Measurements from ENCODE around the gene CNGA1. TPM values are rescaled to one million over a fixed set of nuclear protein-coding genes. Genes with fewer than 3 reads are reported as not detected.

The CNGA1 gene
- under 0.01 and 0.31 TPM in 2 replicates for total RNA-seq

DNA sequence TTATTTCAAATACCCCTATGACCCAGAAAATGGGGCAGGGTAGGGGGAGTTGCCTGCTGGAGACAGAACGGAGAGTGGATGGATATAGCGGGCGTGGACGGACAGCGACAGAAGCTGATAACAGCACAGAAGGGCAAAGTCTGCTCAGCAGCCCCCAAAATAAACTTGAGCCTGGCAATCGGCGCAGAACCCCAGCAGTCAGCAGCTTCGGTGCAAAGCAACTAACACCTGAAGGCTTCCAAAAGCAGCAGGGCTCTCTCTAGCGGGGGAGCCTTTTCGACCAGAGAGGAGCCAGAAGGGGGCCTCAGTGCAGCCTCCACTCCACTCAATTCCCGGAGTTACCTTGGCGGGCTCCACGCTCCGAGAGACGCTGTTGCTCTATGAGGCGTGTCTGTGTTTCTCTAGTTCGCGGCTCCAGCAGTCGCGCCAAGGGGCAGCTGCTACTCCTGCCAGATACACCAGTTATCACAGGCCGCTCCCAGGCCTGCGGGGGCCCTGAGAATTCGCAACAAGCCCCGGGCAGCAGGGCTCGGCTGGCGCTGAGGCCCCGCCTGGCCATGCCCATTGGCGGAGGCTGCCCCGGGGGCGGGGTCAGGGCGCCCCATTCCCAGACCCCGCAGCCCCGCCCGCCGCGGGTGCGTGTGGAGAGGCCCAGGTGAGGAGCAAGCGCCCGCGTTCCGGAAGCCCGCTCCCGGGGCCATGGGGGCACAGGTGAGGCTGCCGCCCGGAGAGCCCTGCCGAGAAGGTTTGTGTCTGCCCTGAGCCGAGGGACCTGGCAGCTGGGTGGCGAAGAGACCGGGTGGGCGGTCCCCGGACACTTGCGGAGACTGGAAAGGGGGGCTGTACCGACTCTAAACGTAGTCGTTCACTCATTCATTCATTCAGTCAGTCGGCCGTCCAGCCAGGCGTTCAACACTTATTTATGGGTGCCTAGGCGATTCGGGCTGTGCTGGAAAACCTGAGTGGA lies at the start of gene CNGA1, which contains the start of gene NIPAL1:
Gene CNGA1, minus strand, starts transcription at position 541 of the 967 bp plus-strand sequence. CDS start 63,992 bp downstream, outside the sequence.
Gene NIPAL1, plus strand, starts transcription at position 632 of the 967 bp plus-strand sequence. Its CDS starts 68 bp downstream, at position 700.

DNA sequence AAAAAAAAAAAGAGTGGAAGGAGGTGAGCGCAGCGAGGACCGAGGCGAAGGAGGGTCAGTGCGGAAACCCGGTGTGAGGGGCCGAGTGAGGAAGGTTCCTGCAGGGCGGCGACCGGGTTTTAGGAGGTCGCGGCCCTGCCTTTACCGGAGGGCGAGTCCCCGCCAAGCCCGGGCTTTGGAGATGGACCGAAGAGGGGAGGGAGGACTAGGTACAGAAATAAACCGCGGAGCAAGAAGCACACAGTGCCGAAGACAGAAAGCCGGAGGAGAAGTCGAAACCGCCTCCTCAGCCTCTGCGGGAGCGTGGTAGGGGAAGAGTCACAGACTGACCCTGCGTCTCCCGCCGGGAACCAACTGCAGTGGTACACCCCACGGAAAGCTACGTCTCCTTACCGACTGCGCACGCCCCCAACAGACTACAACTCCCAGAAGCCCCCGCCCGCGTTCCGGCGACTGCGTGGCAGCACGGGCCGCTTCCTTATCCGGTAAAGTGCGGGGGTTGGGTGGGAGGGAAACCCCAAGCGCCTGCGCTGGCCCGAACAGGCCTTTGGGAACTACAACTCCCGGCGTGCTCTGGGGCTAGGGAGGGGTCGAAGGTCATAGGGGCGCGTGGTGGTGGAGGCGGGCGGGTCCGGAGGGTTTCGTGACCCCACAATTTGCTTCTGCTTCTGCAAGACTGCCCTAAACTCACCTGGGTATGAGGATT lies 102.1 kb downstream of the CNGA1 start, which contains the start of gene NFXL1:
Gene NFXL1, minus strand, starts transcription at position 364 of the 706 bp plus-strand sequence. CDS start 380 bp downstream, outside the sequence.

Other genes starting within 250 kb of the CNGA1 start
- gene CORIN, start 178.6 kb downstream of the CNGA1 start, total RNA-seq = 0.13 and 0.44 TPM in 2 replicates
- 5.5 and 7.1 TPM in 2 replicates for gene NFXL1, start 102.1 kb downstream of the CNGA1 start, total RNA-seq
- gene NIPAL1, start 91 bp upstream of the CNGA1 start, total RNA-seq = 0.13 and 0.25 TPM in 2 replicates
- 0.13 and 0.56 TPM in 2 replicates for gene TXK, start 117.6 kb upstream of the CNGA1 start, total RNA-seq